ENCODE data around the gene TMC2.

The TMC2 gene

GRCh38 chr20:2657241-2657640, 120.9 kb downstream of the TMC2 start:
- DNase-seq (ENCODE audit: low read depth): no peak
- TF ChIP-seq CTCF (conservative IDR thresholded peaks at IDR 0.05; ENCODE audit: low read depth, low read length): no peak
- no peak overlapping the region for H3K4me3 ChIP-seq (ENCODE audit: low read depth, low read length)

GRCh38 chr20:2657674-2658073, 121.3 kb downstream of the TMC2 start:
- H3K4me3 ChIP-seq (ENCODE audit: low read depth, low read length): no peak overlapping the region
- no peak for TF ChIP-seq CTCF (conservative IDR thresholded peaks at IDR 0.05; ENCODE audit: low read depth, low read length)
- DNase-seq (ENCODE audit: low read depth): no peak

- no peak for DNase-seq (ENCODE audit: low read depth)
- no peak for TF ChIP-seq CTCF (conservative IDR thresholded peaks at IDR 0.05; ENCODE audit: low read depth, low read length)
- H3K4me3 ChIP-seq (ENCODE audit: low read depth, low read length): no peak overlapping the region
Measured at GRCh38 chr20:2658414-2659354, 122.3 kb downstream of the TMC2 start.

GRCh38 chr20:2659547-2659946, 123.2 kb downstream of the TMC2 start:
- no peak for DNase-seq (ENCODE audit: low read depth)
- no peak overlapping the region for H3K4me3 ChIP-seq (ENCODE audit: low read depth, low read length)
- TF ChIP-seq CTCF (conservative IDR thresholded peaks at IDR 0.05; ENCODE audit: low read depth, low read length): no peak

GRCh38 chr20:2663364-2663886, 127.1 kb downstream of the TMC2 start:
- H3K4me3 ChIP-seq (ENCODE audit: low read depth, low read length): peak overlapping the region; percentile 94
- no peak for DNase-seq (ENCODE audit: low read depth)
- TF ChIP-seq CTCF (conservative IDR thresholded peaks at IDR 0.05; ENCODE audit: low read depth, low read length): no peak

GRCh38 chr20:2663887-2664719, 127.7 kb downstream of the TMC2 start, which contains the start of gene IDH3B:
TSS of gene IDH3B (minus strand) at chr20:2664216. CDS start at chr20:2664188, 28 bp downstream.
- DNase-seq (ENCODE audit: low read depth): peak; percentile 96
- H3K4me3 ChIP-seq (ENCODE audit: low read depth, low read length): peak within 1 kb of the TSS; percentile 94
- TF ChIP-seq CTCF (conservative IDR thresholded peaks at IDR 0.05; ENCODE audit: low read depth, low read length): no peak

All from choroid plexus epithelial cell (primary cell).